Measurements from ENCODE around the gene PDE6B. TPM values are rescaled to one million over a fixed set of nuclear protein-coding genes. Genes with fewer than 3 reads are reported as not detected.

The PDE6B gene
- total RNA-seq, 1 experiment from 2014 or later: not detected

- no TSS peak for BruUV-seq (replicated peaks)
- ChIA-PET POLR2A (no interaction called here), CTCF (no interaction called here)
- DNase-seq: no peak
- no peak overlapping the region for H3K27ac Mint-ChIP-seq (ENCODE audit: unreplicated experiment)
- Histone ChIP-seq H3K27me3 (replicated peaks; ENCODE audit: control insufficient read depth, insufficient read depth, low read length) (no peaks in the 10 kb centered on the region), H3K4me1 (peaks cover 15% of the 10 kb centered on the region; the same call in 1 of the 2 replicates), H3K36me3 (ENCODE audit: control insufficient read depth, insufficient read depth, low read length) (no peaks in the 10 kb centered on the region), H3K9me3 (0 out of 2 replicates have a peak, but pooled peaks cover 4% of the 10 kb centered on the region), H3K4me3 (ENCODE audit: low read depth, low read length) (no peak overlapping the region)
- H3K4me1 Mint-ChIP-seq (ENCODE audit: low read depth, unreplicated experiment): peaks cover 12% of the 10 kb centered on the region
- no peaks in the 10 kb centered on the region for H3K36me3 Mint-ChIP-seq (ENCODE audit: insufficient read depth, unreplicated experiment)
- H3K27me3 Mint-ChIP-seq (ENCODE audit: insufficient read depth, unreplicated experiment): peaks cover 21% of the 10 kb centered on the region
- peaks cover 22% of the 10 kb centered on the region for H3K9me3 Mint-ChIP-seq (ENCODE audit: unreplicated experiment)
- intact Hi-C loops (cut with micrococcal nuclease; ENCODE audit: unreplicated experiment): no loop called here
- TF ChIP-seq CTCF (IDR thresholded peaks at IDR 0.05; ENCODE audit: insufficient read depth in 1 of 2, low read depth in 1 of 2, low read length in 1 of 2, severe bottlenecking in 1 of 2, unreplicated experiment in 1 of 2): no peak
- H3K4me3 Mint-ChIP-seq (ENCODE audit: unreplicated experiment): no peak overlapping the region
Measured at GRCh38 chr4:613126-613525, 12.2 kb upstream of the PDE6B start.

GRCh38 chr4:616091-616490 is 9.3 kb upstream of the PDE6B start:
- H3K9me3 ChIP-seq: 0 out of 2 replicates have a peak, but pooled peaks cover 4% of the 10 kb centered on the region
- TF ChIP-seq CTCF (IDR thresholded peaks at IDR 0.05; ENCODE audit: insufficient read depth in 1 of 2, low read depth in 1 of 2, low read length in 1 of 2, severe bottlenecking in 1 of 2, unreplicated experiment in 1 of 2): no peak
- POLR2A ChIA-PET: no interaction called here

GRCh38 chr4:616911-617643 is 8.3 kb upstream of the PDE6B start:
- POLR2A ChIA-PET: no interaction called here
- peaks cover 16% of the 10 kb centered on the region for H3K27me3 Mint-ChIP-seq (ENCODE audit: insufficient read depth, unreplicated experiment)
- BruUV-seq (replicated peaks): no TSS peak
- H3K9me3 ChIP-seq: 0 out of 2 replicates have a peak, but pooled peaks cover 4% of the 10 kb centered on the region
- H3K9me3 Mint-ChIP-seq (ENCODE audit: unreplicated experiment): peaks cover 12% of the 10 kb centered on the region
- H3K27me3 ChIP-seq (replicated peaks; ENCODE audit: control insufficient read depth, insufficient read depth, low read length): no peaks in the 10 kb centered on the region
- CTCF ChIA-PET: no interaction called here
- H3K36me3 Mint-ChIP-seq (ENCODE audit: insufficient read depth, unreplicated experiment): no peaks in the 10 kb centered on the region
- H3K4me1 Mint-ChIP-seq (ENCODE audit: low read depth, unreplicated experiment): peaks cover 6% of the 10 kb centered on the region
- no peak overlapping the region for H3K4me3 ChIP-seq (ENCODE audit: low read depth, low read length)
- no peak for TF ChIP-seq CTCF (IDR thresholded peaks at IDR 0.05; ENCODE audit: insufficient read depth in 1 of 2, low read depth in 1 of 2, low read length in 1 of 2, severe bottlenecking in 1 of 2, unreplicated experiment in 1 of 2)
- peak in 1 of 2 experiments; percentile 22 for DNase-seq
- H3K4me3 Mint-ChIP-seq (ENCODE audit: unreplicated experiment): no peak overlapping the region
- H3K4me1 ChIP-seq: peaks cover 9% of the 10 kb centered on the region; the same call in 1 of the 2 replicates
- H3K36me3 ChIP-seq (ENCODE audit: control insufficient read depth, insufficient read depth, low read length): no peaks in the 10 kb centered on the region
- no peak overlapping the region for H3K27ac Mint-ChIP-seq (ENCODE audit: unreplicated experiment)
- intact Hi-C loops (cut with micrococcal nuclease; ENCODE audit: unreplicated experiment): no loop called here

More at GRCh38 chr4:616091-616490, 9.3 kb upstream of the PDE6B start:
- H3K4me1 Mint-ChIP-seq (ENCODE audit: low read depth, unreplicated experiment): peaks cover 6% of the 10 kb centered on the region
- H3K27ac Mint-ChIP-seq (ENCODE audit: unreplicated experiment): no peak overlapping the region
- H3K9me3 Mint-ChIP-seq (ENCODE audit: unreplicated experiment): peaks cover 12% of the 10 kb centered on the region
- Histone ChIP-seq H3K4me1 (peaks cover 9% of the 10 kb centered on the region; the same call in 1 of the 2 replicates), H3K36me3 (ENCODE audit: control insufficient read depth, insufficient read depth, low read length) (no peaks in the 10 kb centered on the region), H3K4me3 (ENCODE audit: low read depth, low read length) (no peak overlapping the region), H3K27me3 (replicated peaks; ENCODE audit: control insufficient read depth, insufficient read depth, low read length) (no peaks in the 10 kb centered on the region)
- intact Hi-C loops (cut with micrococcal nuclease; ENCODE audit: unreplicated experiment): no loop called here
- CTCF ChIA-PET: no interaction called here
- no peak overlapping the region for H3K4me3 Mint-ChIP-seq (ENCODE audit: unreplicated experiment)
- no peaks in the 10 kb centered on the region for H3K36me3 Mint-ChIP-seq (ENCODE audit: insufficient read depth, unreplicated experiment)
- H3K27me3 Mint-ChIP-seq (ENCODE audit: insufficient read depth, unreplicated experiment): peaks cover 16% of the 10 kb centered on the region
- no peak for DNase-seq
- no TSS peak for BruUV-seq (replicated peaks)
